GM19468 (cell line): ENCODE measurements around the gene RBM15B.

Experiments used
- ATAC-seq: cut with Tn5 transposase; IDR thresholded peaks from one replicate; pipeline ENCODE4 v1.9.1; 2021; ENCODE audit warnings: mild to moderate bottlenecking, moderate library complexity, moderate number of reproducible peaks; ENCODE audit not compliant: unreplicated experiment; ENCODE audit errors: extremely low read depth

RBM15B gene

GRCh38 chr3:51390246-51391074 lies 625 bp upstream of the RBM15B start:
- ATAC-seq: no peak

DNA sequence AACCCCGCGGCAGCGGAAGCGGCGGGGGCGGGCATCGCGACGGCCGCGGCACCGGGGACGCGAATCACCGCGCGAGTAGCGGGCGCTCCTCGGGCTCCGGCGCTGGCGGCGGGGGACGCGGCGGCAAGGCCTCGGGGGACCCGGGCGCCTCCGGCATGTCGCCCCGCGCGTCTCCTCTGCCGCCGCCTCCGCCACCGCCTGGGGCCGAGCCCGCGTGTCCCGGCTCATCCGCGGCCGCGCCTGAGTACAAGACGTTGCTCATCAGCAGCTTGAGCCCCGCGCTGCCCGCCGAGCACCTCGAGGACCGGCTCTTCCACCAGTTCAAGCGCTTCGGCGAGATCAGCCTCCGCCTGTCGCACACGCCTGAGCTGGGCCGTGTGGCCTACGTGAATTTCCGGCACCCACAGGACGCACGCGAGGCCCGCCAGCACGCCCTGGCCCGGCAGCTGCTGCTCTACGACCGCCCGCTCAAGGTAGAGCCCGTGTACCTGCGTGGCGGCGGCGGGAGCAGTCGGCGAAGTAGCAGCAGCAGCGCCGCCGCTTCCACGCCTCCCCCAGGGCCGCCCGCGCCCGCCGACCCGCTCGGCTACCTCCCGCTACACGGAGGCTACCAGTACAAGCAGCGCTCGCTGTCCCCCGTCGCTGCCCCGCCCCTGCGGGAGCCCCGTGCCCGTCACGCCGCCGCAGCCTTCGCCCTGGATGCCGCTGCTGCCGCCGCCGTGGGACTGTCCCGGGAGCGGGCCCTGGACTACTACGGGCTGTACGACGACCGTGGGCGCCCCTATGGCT lies 675 bp downstream of the RBM15B start:
- no peak for ATAC-seq

GRCh38 chr3:51392355-51393133 lies 1.5 kb downstream of the RBM15B start:
- ATAC-seq: no peak

- ATAC-seq: no peak
Measured at GRCh38 chr3:51393134-51393495, 2.0 kb downstream of the RBM15B start.

DNA sequence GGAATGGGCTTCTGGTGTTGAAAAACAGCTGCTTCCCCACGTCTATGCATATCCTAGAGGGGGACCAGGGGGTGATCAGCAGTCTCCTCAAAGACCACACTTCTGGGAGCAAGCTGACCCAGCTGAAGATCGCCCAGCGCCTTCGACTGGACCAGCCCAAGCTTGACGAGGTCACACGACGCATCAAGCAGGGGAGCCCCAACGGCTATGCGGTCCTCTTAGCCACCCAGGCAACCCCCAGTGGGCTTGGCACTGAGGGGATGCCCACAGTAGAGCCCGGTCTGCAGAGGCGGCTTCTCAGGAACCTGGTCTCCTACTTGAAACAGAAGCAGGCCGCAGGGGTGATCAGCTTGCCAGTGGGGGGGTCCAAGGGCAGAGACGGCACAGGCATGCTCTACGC lies 2.5 kb downstream of the RBM15B start:
- ATAC-seq: no peak

GRCh38 chr3:51394541-51394940 lies 3.5 kb downstream of the RBM15B start:
- ATAC-seq: no peak

GRCh38 chr3:51395493-51396213 lies 4.6 kb downstream of the RBM15B start:
- ATAC-seq: no peak

- ATAC-seq: no peak
Measured at GRCh38 chr3:51396401-51396800, 5.3 kb downstream of the RBM15B start.

DNA sequence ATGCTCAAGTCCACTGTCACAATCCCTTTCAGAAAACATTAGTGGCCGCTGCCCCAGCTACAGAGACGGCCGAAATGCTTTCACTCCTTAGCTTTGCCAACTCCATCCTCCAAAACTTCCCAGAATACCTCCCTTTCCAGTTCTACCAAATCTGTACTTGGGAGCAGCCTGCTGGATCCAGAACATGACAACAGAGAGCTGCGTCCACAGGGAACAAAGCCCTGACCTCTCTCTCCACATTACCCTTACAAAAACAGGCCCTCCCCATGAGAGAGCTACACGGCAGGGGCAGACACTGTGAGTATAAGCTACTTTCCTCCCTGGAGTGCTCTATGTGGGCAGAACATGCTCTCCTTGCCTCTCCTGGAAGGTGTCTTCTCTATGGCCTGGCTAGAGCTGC lies 6.3 kb downstream of the RBM15B start:
- ATAC-seq: no peak

GRCh38 chr3:51398595-51399310 lies 7.7 kb downstream of the RBM15B start:
- no peak for ATAC-seq

DNA sequence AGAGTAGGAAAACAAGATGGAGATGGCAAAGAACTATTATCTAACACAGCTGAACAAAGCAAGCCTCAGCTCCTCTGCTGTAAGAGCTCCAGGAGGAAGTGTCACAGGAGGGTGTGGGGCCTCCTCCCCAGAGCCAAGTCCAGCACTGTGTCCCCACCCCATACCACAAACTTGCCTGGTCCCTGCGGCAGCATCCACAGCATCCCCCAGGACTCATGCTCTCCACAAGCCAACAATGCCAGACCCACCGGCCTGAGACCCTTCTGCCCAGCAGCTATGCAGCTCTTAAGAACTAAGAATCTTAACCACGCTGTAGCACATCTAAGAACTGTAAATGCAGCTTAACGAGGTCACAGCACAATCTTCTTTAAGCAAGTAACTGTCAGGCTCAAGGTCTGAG lies 9.1 kb downstream of the RBM15B start:
- no peak for ATAC-seq

- ATAC-seq: no peak
Measured at GRCh38 chr3:51401735-51402134, 10.7 kb downstream of the RBM15B start.

- ATAC-seq: no peak
Measured at GRCh38 chr3:51403675-51404074, 12.6 kb downstream of the RBM15B start.

DNA sequence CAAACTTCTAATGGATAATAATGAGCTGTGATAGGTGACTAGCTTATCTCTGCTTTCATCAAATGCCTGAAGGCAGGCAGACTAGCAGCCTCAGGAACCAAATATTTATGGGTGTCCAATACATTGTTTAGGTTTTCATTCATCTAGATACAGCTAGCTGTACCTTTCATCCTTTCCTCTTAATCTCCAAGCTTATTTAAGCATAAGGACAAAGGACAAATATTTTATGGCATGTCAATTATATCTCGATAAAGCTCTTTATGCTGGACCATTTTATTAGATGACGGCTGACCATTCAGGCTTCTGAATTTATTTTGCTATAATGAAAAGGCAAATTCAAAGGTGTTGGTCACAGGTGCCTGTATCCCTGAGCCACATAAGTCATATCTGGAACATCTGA lies 16.9 kb downstream of the RBM15B start:
- no peak for ATAC-seq

- ATAC-seq: no peak
Measured at GRCh38 chr3:51408813-51409212, 17.7 kb downstream of the RBM15B start.

DNA sequence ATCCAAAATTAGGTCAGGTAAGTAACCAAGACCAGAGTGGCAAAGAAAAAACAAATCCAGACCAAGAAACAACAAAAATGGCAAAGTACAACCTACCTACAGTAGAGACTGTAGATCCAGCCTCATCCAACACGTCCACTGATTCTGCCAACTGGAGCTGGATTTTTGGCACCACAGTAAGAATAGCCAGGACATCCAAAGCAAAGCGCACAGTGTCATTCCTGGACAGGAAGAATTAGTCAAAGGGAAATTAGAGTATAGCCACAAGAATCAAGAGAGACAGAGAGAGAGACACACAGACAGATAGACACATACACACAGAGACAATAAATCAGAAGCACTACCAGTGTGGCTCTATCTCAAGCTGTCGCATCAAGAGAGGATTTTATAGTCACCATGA lies 31.1 kb downstream of the RBM15B start:
- ATAC-seq: no peak

DNA sequence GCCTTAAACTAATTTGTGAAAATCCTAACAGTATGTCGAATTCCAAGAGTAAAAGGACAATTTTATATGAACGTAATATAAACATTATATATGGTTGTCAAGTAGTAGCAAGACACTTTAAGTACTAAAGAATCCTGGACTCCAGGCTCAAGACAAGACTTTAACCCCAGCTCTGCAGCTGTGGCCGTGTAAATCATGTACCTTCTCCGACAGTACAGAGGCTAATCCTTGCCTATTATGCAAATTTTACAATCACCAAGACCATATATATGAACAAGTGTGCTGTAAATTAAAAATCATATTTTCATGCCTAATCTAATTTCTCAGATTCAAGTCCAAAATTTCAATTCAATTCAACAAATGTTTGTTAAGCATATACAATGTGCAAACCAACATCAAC lies 35.8 kb downstream of the RBM15B start:
- ATAC-seq: no peak

- no peak for ATAC-seq
Measured at GRCh38 chr3:51429138-51429537, 38.1 kb downstream of the RBM15B start.

DNA sequence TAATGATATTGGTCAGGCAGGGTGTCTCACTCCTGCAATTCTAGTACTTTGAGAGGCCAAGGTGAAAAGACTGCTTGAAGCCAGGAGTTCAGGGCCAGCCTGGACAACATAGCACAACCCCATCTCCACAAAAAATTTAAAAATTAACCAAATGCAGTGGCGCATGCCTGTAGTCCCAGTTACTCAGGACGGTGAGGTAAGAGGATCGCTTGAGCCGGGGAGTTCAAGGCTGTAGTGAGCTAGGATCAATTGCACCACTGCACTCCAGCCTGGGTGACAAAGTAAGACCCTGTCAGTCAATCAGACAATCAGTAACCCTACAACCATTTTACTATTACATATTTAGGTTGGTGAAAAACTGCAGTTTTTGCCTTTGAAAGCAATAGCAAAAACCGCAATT lies 43.0 kb downstream of the RBM15B start:
- ATAC-seq: no peak
